ENCODE measurements around the gene JMY. TPM values are rescaled to one million over a fixed set of nuclear protein-coding genes. Genes with fewer than 3 reads are reported as not detected.
A peak's percentile ranks its signal among the peaks of the same experiment; 100 is the strongest.

Gene JMY
- polyA plus RNA-seq, 1 donor (not counting 4 experiments of a cell fraction or from before 2014, with no cell fraction given): 3.3 TPM

- Histone ChIP-seq H3K9ac (ENCODE audit: control insufficient read depth, extremely low read depth, insufficient read depth, low read length) (peak overlapping the region; percentile 93), H3K27ac (ENCODE audit: control insufficient read depth, insufficient read depth, low read length) (peak overlapping the region; percentile 92), H3K4me3 (ENCODE audit: control insufficient read depth in 2 of 3, extremely low read depth in 1 of 3, insufficient read depth in 2 of 3, low read depth in 1 of 3, low read length in 3 of 3) (peak overlapping the region; percentile 75 to 94 (median 83)), H3K79me2 (ENCODE audit: control insufficient read depth, insufficient read depth, low read length) (peaks cover 12% of the 10 kb centered on the region), H3K27me3 (ENCODE audit: control insufficient read depth, extremely low read depth, insufficient read depth, low read length) (no peaks in the 10 kb centered on the region), H2AFZ (ENCODE audit: control insufficient read depth, low read length) (peak overlapping the region; percentile 76), H4K20me1 (ENCODE audit: control insufficient read depth, extremely low read depth, insufficient read depth, low read length) (no peaks in the 10 kb centered on the region), H3K4me1 (ENCODE audit: control insufficient read depth, extremely low read depth, insufficient read depth, low read length) (peaks cover 11% of the 10 kb centered on the region), H3K9me3 (ENCODE audit: control insufficient read depth, low read depth, low read length) (no peaks in the 10 kb centered on the region), H3K36me3 (ENCODE audit: control insufficient read depth in 2 of 2, extremely low read depth in 1 of 2, insufficient read depth in 2 of 2, low read length in 2 of 2) (no peaks in the 10 kb centered on the region), H3K4me2 (ENCODE audit: control insufficient read depth, extremely low read depth, insufficient read depth, low read depth, low read length) (peak overlapping the region; percentile 93), H3K9me1 (ENCODE audit: control insufficient read depth, extremely low read depth, insufficient read depth, low read length) (no peaks in the 10 kb centered on the region)
- dilution Hi-C loops (cut with MboI; ENCODE audit: extremely low pct_ligation_motif_present, low sequenced_read_pairs): no loop called here
- FAIRE-seq (no peak), DNase-seq (ENCODE audit: low read depth, low spot score) (no peak)
- TF ChIP-seq EZH2 (IDR thresholded peaks at IDR 0.05; ENCODE audit: low read length): no peak
- TF ChIP-seq, protein P1, sequence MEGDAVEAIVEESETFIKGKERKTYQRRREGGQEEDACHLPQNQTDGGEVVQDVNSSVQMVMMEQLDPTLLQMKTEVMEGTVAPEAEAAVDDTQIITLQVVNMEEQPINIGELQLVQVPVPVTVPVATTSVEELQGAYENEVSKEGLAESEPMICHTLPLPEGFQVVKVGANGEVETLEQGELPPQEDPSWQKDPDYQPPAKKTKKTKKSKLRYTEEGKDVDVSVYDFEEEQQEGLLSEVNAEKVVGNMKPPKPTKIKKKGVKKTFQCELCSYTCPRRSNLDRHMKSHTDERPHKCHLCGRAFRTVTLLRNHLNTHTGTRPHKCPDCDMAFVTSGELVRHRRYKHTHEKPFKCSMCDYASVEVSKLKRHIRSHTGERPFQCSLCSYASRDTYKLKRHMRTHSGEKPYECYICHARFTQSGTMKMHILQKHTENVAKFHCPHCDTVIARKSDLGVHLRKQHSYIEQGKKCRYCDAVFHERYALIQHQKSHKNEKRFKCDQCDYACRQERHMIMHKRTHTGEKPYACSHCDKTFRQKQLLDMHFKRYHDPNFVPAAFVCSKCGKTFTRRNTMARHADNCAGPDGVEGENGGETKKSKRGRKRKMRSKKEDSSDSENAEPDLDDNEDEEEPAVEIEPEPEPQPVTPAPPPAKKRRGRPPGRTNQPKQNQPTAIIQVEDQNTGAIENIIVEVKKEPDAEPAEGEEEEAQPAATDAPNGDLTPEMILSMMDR (optimal IDR thresholded peaks at IDR 0.05 in 1 of 3, IDR thresholded peaks at IDR 0.05 in 1 of 3, conservative IDR thresholded peaks at IDR 0.05 in 1 of 3; ENCODE audit: extremely low read depth in 1 of 3, insufficient read depth in 2 of 3, low read length in 3 of 3): no peak
These were observed 535 bp downstream of the JMY start for GRCh38 chr5:79236362-79236969.

DNA sequence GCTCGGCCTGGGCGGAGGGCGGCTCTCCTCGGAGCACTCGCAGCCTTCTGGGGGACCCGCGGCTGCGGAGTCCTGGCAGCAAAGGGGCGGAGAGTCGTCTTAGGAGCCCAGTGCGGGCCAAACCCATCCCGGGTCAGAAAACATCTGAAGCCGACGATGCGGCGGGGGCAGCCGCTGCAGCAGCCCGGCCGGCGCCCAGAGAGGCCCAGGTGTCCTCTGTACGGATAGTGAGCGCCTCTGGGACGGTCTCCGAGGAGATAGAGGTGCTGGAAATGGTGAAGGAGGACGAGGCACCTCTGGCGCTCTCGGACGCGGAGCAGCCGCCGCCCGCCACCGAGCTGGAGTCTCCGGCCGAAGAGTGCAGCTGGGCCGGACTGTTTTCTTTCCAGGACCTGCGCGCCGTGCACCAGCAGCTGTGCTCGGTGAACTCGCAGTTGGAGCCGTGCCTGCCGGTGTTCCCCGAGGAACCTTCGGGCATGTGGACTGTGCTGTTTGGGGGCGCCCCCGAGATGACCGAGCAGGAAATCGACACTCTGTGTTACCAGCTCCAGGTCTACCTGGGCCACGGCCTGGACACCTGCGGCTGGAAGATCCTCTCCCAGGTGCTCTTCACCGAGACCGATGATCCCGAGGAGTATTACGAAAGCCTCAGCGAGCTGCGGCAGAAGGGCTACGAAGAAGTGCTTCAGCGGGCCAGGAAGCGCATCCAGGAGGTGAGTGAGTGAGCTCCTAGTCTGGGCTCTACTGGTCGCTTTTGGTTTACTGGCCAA, 1.2 kb downstream of the JMY start:
- Histone ChIP-seq H3K27me3 (ENCODE audit: control insufficient read depth, extremely low read depth, insufficient read depth, low read length) (no peaks in the 10 kb centered on the region), H3K27ac (ENCODE audit: control insufficient read depth, insufficient read depth, low read length) (peak overlapping the region; percentile 92), H3K9me1 (ENCODE audit: control insufficient read depth, extremely low read depth, insufficient read depth, low read length) (no peaks in the 10 kb centered on the region), H2AFZ (ENCODE audit: control insufficient read depth, low read length) (peak overlapping the region; percentile 76), H3K4me1 (ENCODE audit: control insufficient read depth, extremely low read depth, insufficient read depth, low read length) (peaks cover 11% of the 10 kb centered on the region), H4K20me1 (ENCODE audit: control insufficient read depth, extremely low read depth, insufficient read depth, low read length) (no peaks in the 10 kb centered on the region), H3K79me2 (ENCODE audit: control insufficient read depth, insufficient read depth, low read length) (peaks cover 12% of the 10 kb centered on the region), H3K4me3 (ENCODE audit: control insufficient read depth in 2 of 3, extremely low read depth in 1 of 3, insufficient read depth in 2 of 3, low read depth in 1 of 3, low read length in 3 of 3) (peak overlapping the region; percentile 75 to 94 (median 83)), H3K9ac (ENCODE audit: control insufficient read depth, extremely low read depth, insufficient read depth, low read length) (peak overlapping the region; percentile 93), H3K4me2 (ENCODE audit: control insufficient read depth, extremely low read depth, insufficient read depth, low read depth, low read length) (peak overlapping the region; percentile 93), H3K36me3 (ENCODE audit: control insufficient read depth in 2 of 2, extremely low read depth in 1 of 2, insufficient read depth in 2 of 2, low read length in 2 of 2) (no peaks in the 10 kb centered on the region), H3K9me3 (ENCODE audit: control insufficient read depth, low read depth, low read length) (no peaks in the 10 kb centered on the region)
- FAIRE-seq (peak; percentile 48), DNase-seq (ENCODE audit: low read depth, low spot score) (no peak)
- dilution Hi-C loops (cut with MboI; ENCODE audit: extremely low pct_ligation_motif_present, low sequenced_read_pairs): no loop called here
- TF ChIP-seq, protein P1 (optimal IDR thresholded peaks at IDR 0.05 in 1 of 3, IDR thresholded peaks at IDR 0.05 in 1 of 3, conservative IDR thresholded peaks at IDR 0.05 in 1 of 3; ENCODE audit: extremely low read depth in 1 of 3, insufficient read depth in 2 of 3, low read length in 3 of 3): no peak
- TF ChIP-seq EZH2 (IDR thresholded peaks at IDR 0.05; ENCODE audit: low read length): no peak
